ENCODE measurements around the gene PTPRN2. TPM values are rescaled to one million over a fixed set of nuclear protein-coding genes. Genes with fewer than 3 reads are reported as not detected.

Gene PTPRN2
- total RNA-seq, 1 experiment from 2014 or later, result 2.9 TPM

DNA sequence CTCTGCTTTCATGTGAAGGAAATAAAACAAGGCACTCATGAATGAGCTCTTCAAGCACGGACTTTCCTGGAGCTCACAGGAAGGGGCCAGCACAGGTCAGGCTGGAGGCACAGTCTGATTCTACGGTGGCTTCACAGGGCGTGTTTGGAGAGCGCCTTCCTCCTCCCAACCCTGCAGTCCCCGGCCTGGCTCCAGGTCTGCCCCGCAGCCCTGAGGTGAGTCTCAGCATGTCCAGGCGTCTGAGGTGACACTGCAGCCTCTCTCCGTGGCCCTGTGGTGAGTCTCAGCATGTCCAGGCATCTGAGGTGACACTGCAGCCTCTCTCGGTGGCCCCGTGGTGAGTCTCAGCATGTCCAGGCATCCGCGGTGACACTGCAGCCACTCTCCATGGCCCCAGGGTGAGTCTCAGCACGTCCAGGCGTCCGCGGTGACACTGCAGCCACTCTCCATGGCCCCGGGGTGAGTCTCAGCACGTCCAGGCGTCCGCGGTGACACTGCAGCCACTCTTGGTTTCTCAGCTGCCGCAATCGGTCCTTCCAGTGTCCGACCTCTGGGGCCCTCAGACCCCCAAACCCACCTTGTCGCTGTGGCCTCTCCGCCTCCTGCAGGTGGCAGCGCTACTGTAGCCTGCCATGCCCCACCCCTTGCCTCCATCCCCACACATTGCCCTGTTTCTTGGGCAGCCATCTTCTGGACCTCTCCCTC lies 869.2 kb downstream of the PTPRN2 start:
- DNase-seq (ENCODE audit: extremely low read depth, low read depth), result no peak

- DNase-seq (ENCODE audit: extremely low read depth, low read depth), result no peak
Measured at GRCh38 chr7:157717211-157718174, 870.1 kb downstream of the PTPRN2 start.

DNA sequence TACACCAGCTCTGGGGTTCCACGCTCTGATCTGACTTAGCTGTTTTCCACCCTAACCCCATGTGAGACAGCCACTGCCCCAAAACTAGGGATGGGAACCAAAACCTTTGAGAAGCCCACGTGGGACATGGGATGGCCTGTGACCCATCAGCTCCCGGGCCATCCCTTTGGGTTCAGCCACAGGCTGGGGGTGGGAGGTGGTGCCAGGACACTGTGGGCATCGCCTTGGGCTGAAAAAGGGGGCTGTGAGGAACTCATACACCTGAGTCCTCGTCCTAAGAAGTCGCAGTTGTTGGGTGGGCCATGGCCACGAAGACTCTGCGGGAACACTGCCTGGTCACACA lies 871.7 kb downstream of the PTPRN2 start:
- DNase-seq (ENCODE audit: extremely low read depth, low read depth), result no peak

GRCh38 chr7:157715071-157715937 lies 872.3 kb downstream of the PTPRN2 start:
- DNase-seq (ENCODE audit: extremely low read depth, low read depth), result no peak

GRCh38 chr7:157714166-157715070 lies 873.2 kb downstream of the PTPRN2 start:
- DNase-seq (ENCODE audit: extremely low read depth, low read depth), result no peak

- no peak for DNase-seq (ENCODE audit: extremely low read depth, low read depth)
Measured at GRCh38 chr7:157713591-157713990, 874.0 kb downstream of the PTPRN2 start.

DNA sequence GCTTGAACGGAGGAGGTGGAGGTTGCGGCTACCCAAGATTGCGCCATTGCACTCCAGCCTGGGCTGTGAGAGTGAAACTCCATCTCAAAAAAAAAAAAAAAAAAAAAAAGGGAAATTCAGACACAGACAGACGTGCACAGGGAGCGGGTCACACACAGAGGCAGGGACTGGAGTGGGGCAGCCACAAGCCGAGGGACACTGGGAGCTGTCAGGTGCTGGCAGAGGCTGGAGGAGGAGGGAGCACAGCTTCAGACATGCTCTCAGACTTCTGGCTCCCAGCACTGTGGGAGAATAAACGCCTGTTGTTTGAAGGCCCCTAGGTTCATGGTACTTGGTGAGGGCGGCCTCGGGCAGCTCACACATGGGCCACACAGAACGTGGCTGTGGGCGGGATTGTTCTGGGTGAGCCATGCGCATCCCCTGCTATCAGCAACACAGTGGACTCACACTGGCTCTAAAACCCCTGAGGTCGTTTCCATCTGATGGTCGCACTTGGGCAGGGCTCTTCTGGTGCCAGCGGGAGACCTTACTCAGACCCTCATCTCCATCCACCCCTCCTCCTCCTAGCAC lies 874.9 kb downstream of the PTPRN2 start:
- DNase-seq (ENCODE audit: extremely low read depth, low read depth), result no peak

GRCh38 chr7:157711353-157711888 lies 876.2 kb downstream of the PTPRN2 start:
- no peak for DNase-seq (ENCODE audit: extremely low read depth, low read depth)

DNA sequence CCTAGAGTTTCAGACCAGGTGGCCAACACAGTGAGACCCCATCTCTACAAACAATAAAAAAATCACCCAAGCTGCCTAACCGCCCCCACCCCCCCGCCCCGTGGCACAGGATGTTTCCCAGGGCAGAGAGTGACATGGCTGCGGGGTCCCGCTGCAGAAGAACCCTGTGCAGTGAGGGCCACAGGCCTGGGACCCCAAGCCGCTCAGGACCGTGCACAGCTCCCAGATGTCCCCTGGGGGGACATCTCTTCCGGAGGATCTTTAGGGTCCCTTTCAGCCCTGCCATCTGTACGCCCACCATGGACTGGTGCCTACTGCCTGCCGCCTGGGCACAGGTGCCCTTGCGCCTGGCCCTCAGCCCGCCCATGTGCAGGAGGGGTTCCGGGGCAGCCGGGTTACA lies 877.2 kb downstream of the PTPRN2 start:
- no peak for DNase-seq (ENCODE audit: extremely low read depth, low read depth)

DNA sequence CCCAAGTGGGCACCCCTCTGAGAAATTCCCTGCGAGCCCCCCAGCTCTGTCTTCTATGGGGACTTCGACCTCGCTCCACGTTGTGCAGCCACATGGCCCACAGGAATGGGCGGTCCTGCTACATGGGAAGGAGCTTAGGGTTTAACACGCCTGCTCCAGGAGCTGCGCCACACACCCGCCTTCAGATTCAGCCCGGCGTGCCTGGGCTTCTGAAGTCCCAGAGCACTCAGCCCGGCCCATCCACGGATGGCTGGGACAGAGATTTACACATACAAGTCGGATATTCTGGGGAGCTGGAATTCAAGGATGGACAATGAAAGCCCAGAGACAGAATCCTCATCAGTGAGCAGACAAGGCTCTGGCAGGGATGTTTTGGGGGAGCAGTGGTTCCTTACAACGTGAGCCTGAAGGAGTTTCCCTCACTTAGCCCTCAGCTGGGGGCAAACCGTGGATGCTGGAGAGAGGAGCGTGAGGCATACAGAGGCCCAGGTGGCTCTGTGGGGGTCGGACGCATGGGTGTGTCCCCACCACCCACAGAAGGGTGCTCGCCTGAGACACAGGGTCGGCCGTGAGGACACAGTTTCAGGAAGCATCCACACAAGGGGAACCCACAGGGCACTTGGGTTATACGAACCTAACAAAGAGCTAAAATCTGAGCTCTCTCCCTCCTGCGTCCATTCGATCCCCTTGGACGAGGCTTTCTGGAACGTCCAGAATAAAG lies 877.9 kb downstream of the PTPRN2 start:
- DNase-seq (ENCODE audit: extremely low read depth, low read depth), result no peak

DNA sequence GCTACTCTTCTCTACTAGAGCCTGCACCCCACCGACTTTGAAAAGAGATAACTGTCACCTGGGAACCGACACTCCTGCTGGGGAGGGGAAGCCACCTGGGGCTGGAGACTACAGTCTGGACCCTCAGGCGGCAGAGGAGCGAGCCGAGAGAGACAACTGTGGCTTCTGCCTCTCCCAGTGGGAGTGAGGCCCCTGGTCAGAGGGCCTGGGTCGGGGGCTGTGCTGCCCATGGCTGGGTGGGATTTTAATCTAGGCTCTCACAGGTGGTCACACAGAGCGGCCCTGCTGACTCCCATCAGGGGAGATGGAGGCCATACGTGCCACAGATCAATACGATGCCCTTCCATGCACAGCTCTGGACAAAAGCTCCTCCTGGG lies 878.7 kb downstream of the PTPRN2 start:
- no peak for DNase-seq (ENCODE audit: extremely low read depth, low read depth)

DNA sequence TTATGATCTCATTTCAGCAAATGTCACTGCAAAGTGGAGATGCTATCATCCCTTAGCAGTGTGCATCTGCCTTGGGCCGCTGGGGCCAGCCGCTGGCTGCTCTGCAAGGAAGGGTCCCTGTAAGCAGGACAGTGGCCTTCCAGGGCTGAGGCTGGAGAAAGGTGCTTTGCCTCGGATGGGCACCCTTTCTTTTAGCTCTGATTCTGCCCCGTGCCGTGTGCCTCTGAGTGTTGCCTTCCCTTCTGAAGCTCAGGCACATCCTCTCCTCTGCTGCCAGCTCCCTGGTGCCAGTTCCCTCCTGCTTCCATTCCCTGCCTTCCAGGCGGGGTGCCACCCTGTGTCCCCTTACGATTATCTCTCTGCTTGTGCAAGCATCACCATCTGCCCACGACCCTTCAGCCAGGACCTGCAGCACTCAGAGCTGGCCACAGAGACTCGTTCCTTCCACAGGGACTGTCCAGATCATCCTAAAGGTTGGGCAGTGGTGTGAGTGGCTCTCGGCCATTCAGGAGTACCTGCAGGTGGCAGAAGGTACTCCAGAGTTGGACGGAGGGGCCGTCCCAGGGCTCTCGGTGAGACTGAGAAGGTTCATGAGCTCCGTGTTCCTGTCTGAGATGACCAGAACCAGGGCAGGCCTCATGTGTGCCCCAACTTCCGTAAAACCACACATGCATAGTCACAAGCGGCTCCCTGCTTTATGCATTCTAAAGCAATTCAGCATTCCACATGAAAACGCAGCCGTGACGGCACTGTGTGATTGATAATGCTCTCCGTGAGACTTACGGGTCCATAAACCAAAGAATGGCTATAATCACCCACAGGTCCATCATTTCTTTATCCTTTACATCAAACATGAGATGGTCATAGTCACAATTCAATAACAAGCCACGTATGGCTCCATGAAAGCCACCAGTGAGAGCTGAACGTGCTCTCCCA lies 879.4 kb downstream of the PTPRN2 start:
- no peak for DNase-seq (ENCODE audit: extremely low read depth, low read depth)

- DNase-seq (ENCODE audit: extremely low read depth, low read depth), result no peak
Measured at GRCh38 chr7:157704365-157704764, 883.3 kb downstream of the PTPRN2 start.

- no peak for DNase-seq (ENCODE audit: extremely low read depth, low read depth)
Measured at GRCh38 chr7:157703534-157704195, 884.0 kb downstream of the PTPRN2 start.

GRCh38 chr7:157703131-157703530 lies 884.5 kb downstream of the PTPRN2 start:
- no peak for DNase-seq (ENCODE audit: extremely low read depth, low read depth)

- no peak for DNase-seq (ENCODE audit: extremely low read depth, low read depth)
Measured at GRCh38 chr7:157702311-157703023, 885.2 kb downstream of the PTPRN2 start.

Data from NCI-H460 (cell line).